Nephron (organoid): ENCODE results near the gene TACR2.

Experiments used
- H3K27ac Mint-ChIP-seq, 3 experiments: 2 replicates each; pipeline ENCODE4 v1.8.0; 2020; ENCODE audit warnings: mixed read lengths in 3 of 3, mild to moderate bottlenecking in 2 of 3, moderate library complexity in 1 of 3
- H3K27me3 Mint-ChIP-seq: 2 replicates; pipeline ENCODE4 v1.8.0; 2021; ENCODE audit warnings: low read depth, mild to moderate bottlenecking, moderate library complexity, mixed read lengths
- H3K36me3 Mint-ChIP-seq: 2 replicates; pipeline ENCODE4 v1.8.0; 2020; ENCODE audit warnings: low read depth, mixed read lengths
- H3K4me1 Mint-ChIP-seq: 2 replicates; pipeline ENCODE4 v1.8.0; 2020; ENCODE audit warnings: mixed read lengths
- H3K4me3 Mint-ChIP-seq, 3 experiments: 2 replicates each; pipeline ENCODE4 v1.8.0; 2020; ENCODE audit warnings: mild to moderate bottlenecking in 3 of 3, mixed read lengths in 3 of 3, moderate library complexity in 2 of 3
- H3K9me3 Mint-ChIP-seq: 2 replicates; pipeline ENCODE4 v1.8.0; 2020; ENCODE audit warnings: mixed read lengths
- TF ChIP-seq, protein P1 (sequence below), 3 experiments: fragments of 200-600 bp; sonication (generic); IDR thresholded peaks; one replicate each; pipeline ENCODE4 v1.5.0; 2021; ENCODE audit warnings: antibody characterized with exemption in 3 of 3; ENCODE audit not compliant: unreplicated experiment in 3 of 3

The TACR2 gene

GRCh38 chr10:69376662-69377061, 40.1 kb downstream of the TACR2 start:
- H3K4me1 Mint-ChIP-seq: peaks cover 21% of the 10 kb centered on the region
- no peak overlapping the region for H3K27ac Mint-ChIP-seq
- H3K27me3 Mint-ChIP-seq: no peaks in the 10 kb centered on the region
- H3K9me3 Mint-ChIP-seq: no peaks in the 10 kb centered on the region
- H3K4me3 Mint-ChIP-seq: no peak overlapping the region
- TF ChIP-seq, protein P1, sequence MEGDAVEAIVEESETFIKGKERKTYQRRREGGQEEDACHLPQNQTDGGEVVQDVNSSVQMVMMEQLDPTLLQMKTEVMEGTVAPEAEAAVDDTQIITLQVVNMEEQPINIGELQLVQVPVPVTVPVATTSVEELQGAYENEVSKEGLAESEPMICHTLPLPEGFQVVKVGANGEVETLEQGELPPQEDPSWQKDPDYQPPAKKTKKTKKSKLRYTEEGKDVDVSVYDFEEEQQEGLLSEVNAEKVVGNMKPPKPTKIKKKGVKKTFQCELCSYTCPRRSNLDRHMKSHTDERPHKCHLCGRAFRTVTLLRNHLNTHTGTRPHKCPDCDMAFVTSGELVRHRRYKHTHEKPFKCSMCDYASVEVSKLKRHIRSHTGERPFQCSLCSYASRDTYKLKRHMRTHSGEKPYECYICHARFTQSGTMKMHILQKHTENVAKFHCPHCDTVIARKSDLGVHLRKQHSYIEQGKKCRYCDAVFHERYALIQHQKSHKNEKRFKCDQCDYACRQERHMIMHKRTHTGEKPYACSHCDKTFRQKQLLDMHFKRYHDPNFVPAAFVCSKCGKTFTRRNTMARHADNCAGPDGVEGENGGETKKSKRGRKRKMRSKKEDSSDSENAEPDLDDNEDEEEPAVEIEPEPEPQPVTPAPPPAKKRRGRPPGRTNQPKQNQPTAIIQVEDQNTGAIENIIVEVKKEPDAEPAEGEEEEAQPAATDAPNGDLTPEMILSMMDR (IDR thresholded peaks at IDR 0.05; ENCODE audit: unreplicated experiment in 3 of 3): no peak
- peaks cover 30% of the 10 kb centered on the region for H3K36me3 Mint-ChIP-seq

DNA sequence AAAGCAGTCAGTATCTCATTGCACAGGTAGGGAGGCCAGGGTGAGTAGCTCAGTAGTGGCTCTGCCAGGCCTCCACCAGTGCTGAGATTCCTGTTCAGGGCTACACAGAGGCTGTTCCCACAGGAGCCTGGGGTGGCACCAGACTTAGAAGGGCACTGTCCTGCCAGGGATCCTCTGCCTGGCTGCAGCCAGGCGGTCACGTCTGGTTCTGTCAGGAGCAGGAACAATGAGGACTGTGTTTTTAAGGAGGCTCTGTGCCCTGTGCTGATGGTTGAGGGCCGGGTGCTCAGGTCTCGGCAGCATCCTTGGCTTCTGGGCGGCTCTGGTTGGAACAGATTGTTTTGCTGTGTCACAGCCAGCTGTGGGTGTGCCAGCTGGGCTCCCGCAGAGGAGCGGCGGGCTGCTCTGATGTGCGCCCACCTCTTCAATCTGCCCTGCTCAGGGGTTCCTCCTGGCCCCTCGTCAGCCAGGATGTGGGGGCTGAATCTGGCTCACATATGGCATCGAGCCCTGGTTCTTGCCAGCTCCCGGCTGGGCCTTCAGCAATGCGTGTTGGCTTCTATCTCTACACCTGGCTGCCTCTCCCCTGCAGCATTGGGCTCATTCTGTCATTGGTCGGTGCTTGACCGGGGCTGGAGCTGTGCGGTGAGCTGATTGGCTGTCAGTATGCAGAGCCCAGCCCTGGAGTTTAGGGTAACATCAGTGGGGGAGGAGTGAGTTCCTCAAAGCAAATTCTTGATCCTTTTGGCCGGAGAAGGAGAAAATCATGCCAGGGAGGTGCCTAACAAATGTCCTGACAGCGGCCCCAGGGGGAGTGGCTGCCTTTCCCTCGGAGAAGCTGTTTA, 41.2 kb downstream of the TACR2 start:
- Mint-ChIP-seq H3K9me3 (no peaks in the 10 kb centered on the region), H3K27ac (peak overlapping the region in 2 of 3 experiments; percentile 13 to 24), H3K4me3 (no peak overlapping the region), H3K4me1 (peaks cover 21% of the 10 kb centered on the region), H3K27me3 (no peaks in the 10 kb centered on the region), H3K36me3 (peaks cover 41% of the 10 kb centered on the region)
- TF ChIP-seq, protein P1 (IDR thresholded peaks at IDR 0.05; ENCODE audit: unreplicated experiment in 3 of 3): no peak

DNA sequence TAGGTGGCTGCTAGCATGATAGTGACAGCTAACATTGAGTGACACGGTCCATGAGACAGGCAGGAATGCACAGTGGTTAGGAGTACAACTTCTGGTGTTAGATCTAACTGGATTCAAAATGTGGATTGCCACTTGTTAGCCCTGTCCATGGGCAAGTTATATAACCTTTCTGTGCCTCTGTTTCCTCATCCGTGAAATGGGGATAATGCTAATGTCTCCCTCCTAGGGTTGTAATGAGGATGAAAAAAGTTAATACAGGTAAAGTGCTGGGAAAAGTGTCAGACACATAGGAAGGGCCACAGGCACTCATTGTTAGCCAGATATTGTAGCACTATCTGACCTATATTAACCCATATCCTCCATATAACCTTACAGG, 41.8 kb downstream of the TACR2 start:
- H3K4me1 Mint-ChIP-seq: peaks cover 21% of the 10 kb centered on the region
- no peaks in the 10 kb centered on the region for H3K9me3 Mint-ChIP-seq
- H3K36me3 Mint-ChIP-seq: peaks cover 41% of the 10 kb centered on the region
- TF ChIP-seq, protein P1 (IDR thresholded peaks at IDR 0.05; ENCODE audit: unreplicated experiment in 3 of 3): no peak
- no peak overlapping the region for H3K4me3 Mint-ChIP-seq
- no peaks in the 10 kb centered on the region for H3K27me3 Mint-ChIP-seq
- H3K27ac Mint-ChIP-seq: no peak overlapping the region

DNA sequence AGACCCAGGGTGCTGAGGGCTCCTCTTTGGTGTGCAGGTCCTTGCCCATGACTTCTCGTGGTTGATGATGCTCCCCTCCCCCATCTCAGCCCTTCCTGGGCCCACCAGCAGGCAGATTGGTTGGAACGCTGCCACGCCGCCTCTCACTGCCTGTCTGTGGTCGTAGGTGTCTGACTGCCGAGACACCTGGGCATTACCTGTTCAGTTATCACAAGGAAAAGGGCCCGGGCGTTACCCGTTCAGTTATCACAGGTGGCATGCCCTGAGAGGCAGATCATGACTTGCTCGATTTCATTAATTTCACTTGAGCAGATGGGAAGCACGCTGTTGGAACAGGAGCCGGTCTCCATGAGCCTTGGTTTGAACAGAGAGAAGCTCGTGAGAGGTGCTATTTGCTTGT, 42.5 kb downstream of the TACR2 start:
- Mint-ChIP-seq H3K27ac (no peak overlapping the region), H3K4me3 (no peak overlapping the region), H3K36me3 (peaks cover 42% of the 10 kb centered on the region), H3K9me3 (no peaks in the 10 kb centered on the region), H3K27me3 (no peaks in the 10 kb centered on the region), H3K4me1 (peaks cover 21% of the 10 kb centered on the region)
- TF ChIP-seq, protein P1 (IDR thresholded peaks at IDR 0.05; ENCODE audit: unreplicated experiment in 3 of 3): no peak

GRCh38 chr10:69372126-69372980, 44.4 kb downstream of the TACR2 start:
- no peak overlapping the region for H3K27ac Mint-ChIP-seq
- peaks cover 31% of the 10 kb centered on the region for H3K36me3 Mint-ChIP-seq
- TF ChIP-seq, protein P1 (IDR thresholded peaks at IDR 0.05; ENCODE audit: unreplicated experiment in 3 of 3): no peak
- no peaks in the 10 kb centered on the region for H3K27me3 Mint-ChIP-seq
- no peak overlapping the region for H3K4me3 Mint-ChIP-seq
- peaks cover 16% of the 10 kb centered on the region for H3K4me1 Mint-ChIP-seq
- H3K9me3 Mint-ChIP-seq: no peaks in the 10 kb centered on the region
